Parathyroid adenoma (tissue), 2 donors: Measurements from ENCODE around the gene DDI1.

Experiments
- H2AFZ ChIP-seq: fragments of 300-600 bp; sonication (generic); one replicate; pipeline ENCODE4 v1.7.0; 2017; ENCODE audit warnings: antibody characterized with exemption, mild to moderate bottlenecking
- H3K27ac ChIP-seq: fragments of 300-600 bp; sonication (generic); one replicate; pipeline ENCODE4 v1.7.0; 2017
- H3K27me3 ChIP-seq: fragments of 300-600 bp; sonication (generic); one replicate; pipeline ENCODE4 v1.7.0; 2017; ENCODE audit warnings: low read length; ENCODE audit not compliant: control insufficient read depth, insufficient read depth
- H3K36me3 ChIP-seq: fragments of 300-600 bp; sonication (generic); one replicate; pipeline ENCODE4 v1.7.0; 2017; ENCODE audit warnings: low read length; ENCODE audit not compliant: control insufficient read depth, insufficient read depth
- H3K4me1 ChIP-seq: fragments of 300-600 bp; sonication (generic); one replicate; pipeline ENCODE4 v1.7.0; 2017; ENCODE audit warnings: control low read depth
- H3K4me2 ChIP-seq: fragments of 300-600 bp; sonication (generic); one replicate; pipeline ENCODE4 v1.7.0; 2017; ENCODE audit warnings: low read length
- H3K4me3 ChIP-seq: fragments of 300-600 bp; sonication (generic); one replicate; pipeline ENCODE4 v1.7.0; 2017; ENCODE audit warnings: low read depth, low read length
- H3K79me2 ChIP-seq: fragments of 300-600 bp; sonication (generic); one replicate; pipeline ENCODE4 v1.7.0; 2017; ENCODE audit warnings: control low read depth
- H3K9ac ChIP-seq: fragments of 300-600 bp; sonication (generic); one replicate; pipeline ENCODE4 v1.7.0; 2017; ENCODE audit warnings: mild to moderate bottlenecking
- H3K9me3 ChIP-seq: fragments of 300-600 bp; sonication (generic); one replicate; pipeline ENCODE4 v1.7.0; 2017; ENCODE audit warnings: low read length; ENCODE audit not compliant: control insufficient read depth
- TF ChIP-seq, protein P1 (sequence below): fragments of 300-600 bp; sonication (generic); IDR thresholded peaks from one replicate; pipeline ENCODE4 v1.7.0; 2017; ENCODE audit warnings: antibody characterized with exemption, mild to moderate bottlenecking
- donor health status: primary hyperparathyroidism.

DDI1 gene

DNA sequence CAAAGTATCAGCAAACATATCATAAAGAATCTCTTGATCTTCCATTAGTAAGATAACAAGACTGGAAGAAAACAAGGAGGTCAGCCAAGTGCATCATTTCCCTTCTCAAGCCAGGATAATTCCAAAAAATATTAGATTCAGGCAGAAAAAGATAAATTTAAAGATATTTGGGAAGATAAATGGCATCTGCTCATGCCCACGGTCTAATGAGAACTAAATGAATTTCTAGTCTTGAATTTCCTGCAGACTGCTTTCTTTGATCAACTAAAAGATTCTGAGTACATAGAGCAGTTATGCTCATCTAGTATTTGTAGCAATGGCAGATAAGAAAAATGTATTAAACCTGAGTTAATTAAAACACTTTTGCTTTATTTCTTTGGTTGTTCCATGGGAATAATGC lies 31.1 kb downstream of the DDI1 start:
- Histone ChIP-seq H3K79me2 (no peaks in the 10 kb centered on the region), H2AFZ (no peak overlapping the region), H3K9ac (no peak overlapping the region), H3K4me2 (no peak overlapping the region), H3K4me1 (no peaks in the 10 kb centered on the region), H3K27ac (no peak overlapping the region), H3K36me3 (no peaks in the 10 kb centered on the region), H3K27me3 (no peaks in the 10 kb centered on the region), H3K4me3 (no peak overlapping the region), H3K9me3 (no peaks in the 10 kb centered on the region)
- TF ChIP-seq, protein P1, sequence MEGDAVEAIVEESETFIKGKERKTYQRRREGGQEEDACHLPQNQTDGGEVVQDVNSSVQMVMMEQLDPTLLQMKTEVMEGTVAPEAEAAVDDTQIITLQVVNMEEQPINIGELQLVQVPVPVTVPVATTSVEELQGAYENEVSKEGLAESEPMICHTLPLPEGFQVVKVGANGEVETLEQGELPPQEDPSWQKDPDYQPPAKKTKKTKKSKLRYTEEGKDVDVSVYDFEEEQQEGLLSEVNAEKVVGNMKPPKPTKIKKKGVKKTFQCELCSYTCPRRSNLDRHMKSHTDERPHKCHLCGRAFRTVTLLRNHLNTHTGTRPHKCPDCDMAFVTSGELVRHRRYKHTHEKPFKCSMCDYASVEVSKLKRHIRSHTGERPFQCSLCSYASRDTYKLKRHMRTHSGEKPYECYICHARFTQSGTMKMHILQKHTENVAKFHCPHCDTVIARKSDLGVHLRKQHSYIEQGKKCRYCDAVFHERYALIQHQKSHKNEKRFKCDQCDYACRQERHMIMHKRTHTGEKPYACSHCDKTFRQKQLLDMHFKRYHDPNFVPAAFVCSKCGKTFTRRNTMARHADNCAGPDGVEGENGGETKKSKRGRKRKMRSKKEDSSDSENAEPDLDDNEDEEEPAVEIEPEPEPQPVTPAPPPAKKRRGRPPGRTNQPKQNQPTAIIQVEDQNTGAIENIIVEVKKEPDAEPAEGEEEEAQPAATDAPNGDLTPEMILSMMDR, result no peak

DNA sequence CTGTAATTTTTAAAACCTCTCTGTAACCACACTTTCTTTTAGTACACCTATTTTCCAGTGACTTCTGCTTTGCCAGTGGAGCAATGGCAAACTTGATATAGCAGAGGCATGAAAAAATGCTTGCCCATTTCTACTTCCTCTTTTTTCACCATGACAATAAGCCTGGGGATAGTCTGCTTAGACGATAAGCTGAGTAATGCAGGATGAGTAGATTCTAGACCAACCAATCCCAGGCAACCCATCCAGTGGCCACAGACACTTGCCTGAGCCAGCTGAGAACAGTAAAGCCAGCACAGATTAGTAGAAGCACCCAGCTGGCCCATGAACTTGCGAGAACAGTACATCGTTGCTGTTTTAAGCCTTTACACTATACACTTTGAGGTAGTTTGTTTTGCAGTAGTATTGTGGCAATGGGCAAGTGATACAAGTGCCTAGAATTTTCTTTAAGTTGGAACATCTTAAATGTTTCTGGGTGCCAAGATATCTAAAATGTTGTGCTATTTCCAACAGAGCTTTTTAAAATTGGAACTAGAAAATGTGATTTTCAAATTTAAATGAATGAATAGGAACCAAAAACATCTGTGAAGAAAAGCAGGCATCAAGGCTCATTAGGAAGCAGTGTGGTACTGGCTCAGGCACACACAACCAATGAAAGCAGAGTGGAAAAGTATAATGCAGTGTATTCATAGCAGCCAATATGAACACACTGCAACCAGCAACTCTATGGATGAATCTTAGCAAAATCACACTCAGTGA lies 37.7 kb downstream of the DDI1 start:
- Histone ChIP-seq H3K36me3 (no peaks in the 10 kb centered on the region), H3K27ac (no peak overlapping the region), H3K4me1 (no peaks in the 10 kb centered on the region), H3K4me2 (no peak overlapping the region), H3K79me2 (no peaks in the 10 kb centered on the region), H3K9ac (no peak overlapping the region), H3K4me3 (no peak overlapping the region), H3K27me3 (no peaks in the 10 kb centered on the region), H3K9me3 (no peaks in the 10 kb centered on the region), H2AFZ (no peak overlapping the region)
- TF ChIP-seq, protein P1, result no peak

DNA sequence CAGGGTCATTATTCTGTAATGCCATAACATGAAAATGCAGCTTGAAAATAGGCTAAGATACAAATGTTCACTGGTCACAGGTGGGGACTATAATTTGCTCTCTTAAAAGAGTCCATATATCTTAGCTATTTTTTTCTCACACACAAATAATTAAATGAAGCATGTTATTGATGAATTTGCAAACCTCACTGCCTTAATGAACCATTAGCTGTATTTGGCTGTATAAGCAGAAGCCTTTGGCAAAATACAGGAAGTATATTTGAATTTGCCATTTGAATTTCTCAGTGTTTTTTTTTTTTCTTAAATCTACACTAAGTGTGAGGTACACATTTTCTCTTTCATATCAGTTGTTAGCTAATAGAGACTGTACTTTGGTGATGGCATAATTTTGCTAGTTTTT lies 38.7 kb downstream of the DDI1 start:
- H2AFZ ChIP-seq, result no peak overlapping the region
- no peak overlapping the region for H3K9ac ChIP-seq
- TF ChIP-seq, protein P1, result no peak
- H3K9me3 ChIP-seq, result no peaks in the 10 kb centered on the region
- no peak overlapping the region for H3K4me2 ChIP-seq
- H3K27ac ChIP-seq, result no peak overlapping the region
- no peak overlapping the region for H3K4me3 ChIP-seq
- no peaks in the 10 kb centered on the region for H3K4me1 ChIP-seq
- H3K36me3 ChIP-seq, result no peaks in the 10 kb centered on the region
- no peaks in the 10 kb centered on the region for H3K79me2 ChIP-seq
- no peaks in the 10 kb centered on the region for H3K27me3 ChIP-seq

DNA sequence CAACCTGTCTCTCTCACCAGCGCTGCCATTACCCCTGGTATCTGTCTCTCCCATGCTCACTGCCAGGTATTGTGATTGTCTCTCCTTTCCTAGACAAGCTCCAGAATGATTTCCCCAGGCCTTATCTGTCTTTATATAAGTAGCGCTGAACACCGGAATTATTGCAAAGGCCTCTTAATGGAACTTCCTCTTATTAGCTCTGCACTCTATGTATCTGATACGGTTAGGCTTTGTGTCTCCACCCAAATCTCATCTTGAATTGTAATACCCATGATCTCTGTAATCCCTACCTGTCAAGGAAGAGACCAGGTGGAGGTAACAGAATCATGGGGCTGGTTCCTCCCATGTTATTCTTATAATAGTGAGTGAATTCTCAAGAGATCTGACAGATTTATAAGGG lies 39.3 kb downstream of the DDI1 start:
- Histone ChIP-seq H3K79me2 (no peaks in the 10 kb centered on the region), H3K27me3 (no peaks in the 10 kb centered on the region), H2AFZ (no peak overlapping the region), H3K4me3 (no peak overlapping the region), H3K9me3 (no peaks in the 10 kb centered on the region), H3K36me3 (no peaks in the 10 kb centered on the region), H3K27ac (no peak overlapping the region), H3K9ac (no peak overlapping the region), H3K4me1 (no peaks in the 10 kb centered on the region), H3K4me2 (no peak overlapping the region)
- TF ChIP-seq, protein P1, result no peak

DNA sequence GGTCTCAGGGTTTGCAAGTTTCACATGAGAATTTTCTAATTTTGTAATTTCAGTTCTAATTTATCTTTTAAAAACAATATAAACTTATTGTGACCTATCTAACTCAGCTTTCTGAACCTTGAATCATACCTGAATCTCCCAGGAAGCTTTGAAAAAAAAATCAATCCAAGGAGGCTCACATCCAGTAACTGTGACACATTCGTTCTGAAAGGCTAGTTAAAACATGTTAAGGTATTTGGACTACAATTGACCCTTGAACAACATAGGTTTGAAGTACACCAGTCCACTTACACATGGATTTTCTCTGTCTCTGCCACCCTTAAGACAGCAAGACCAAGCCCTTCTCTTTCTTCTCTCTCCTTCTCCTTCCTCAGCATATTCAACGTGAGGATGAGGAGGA lies 40.0 kb downstream of the DDI1 start:
- Histone ChIP-seq H3K4me2 (no peak overlapping the region), H2AFZ (no peak overlapping the region), H3K79me2 (no peaks in the 10 kb centered on the region), H3K27ac (no peak overlapping the region), H3K9me3 (no peaks in the 10 kb centered on the region), H3K9ac (no peak overlapping the region), H3K4me3 (no peak overlapping the region), H3K36me3 (no peaks in the 10 kb centered on the region), H3K27me3 (no peaks in the 10 kb centered on the region), H3K4me1 (no peaks in the 10 kb centered on the region)
- TF ChIP-seq, protein P1, result no peak
